Large intestine (tissue), 3 donors: ENCODE measurements around the gene PDP2. TPM values are rescaled to one million over a fixed set of nuclear protein-coding genes. Genes with fewer than 3 reads are reported as not detected.

ENCODE experiments used
- DNase-seq, 2 donors: peaks; one replicate each; pipeline versions ENCODE4 v3.0.0 to v3.0.0-alpha.2; 2013
- H3K27ac ChIP-seq: one replicate; pipeline ENCODE4 v1.5.1; 2013; ENCODE audit warnings: low read length
- H3K27me3 ChIP-seq: 2 replicates; pipeline ENCODE4 v1.6.1; 2013; ENCODE audit warnings: low read length; ENCODE audit not compliant: control insufficient read depth, insufficient read depth
- H3K36me3 ChIP-seq: 2 replicates; pipeline ENCODE4 v1.6.1; 2013; ENCODE audit warnings: low read length; ENCODE audit not compliant: control insufficient read depth, insufficient read depth
- H3K4me1 ChIP-seq: one replicate; pipeline ENCODE4 v1.6.1; 2013; ENCODE audit warnings: low read length; ENCODE audit not compliant: control insufficient read depth, insufficient read depth
- H3K4me3 ChIP-seq: one replicate; pipeline ENCODE4 v1.5.1; 2013; ENCODE audit warnings: low read length
- H3K9me3 ChIP-seq: one replicate; pipeline ENCODE4 v1.6.1; 2013; ENCODE audit warnings: mild to moderate bottlenecking, low read depth, low read length, moderate library complexity; ENCODE audit not compliant: control insufficient read depth
- WGBS: methylation state at CpG from one replicate; pipeline ENCODE4 v1.1.5; 2013; ENCODE audit warnings: low lambda C conversion rate; ENCODE audit not compliant: insufficient coverage; 5-methylcytosine and 5-hydroxymethylcytosine counted together
- polyA plus RNA-seq: library from polyadenylated mRNA; unstranded; fragments of 120-200 nt; gene quantifications from one replicate; pipeline ENCODE4 v1.2.1, GENCODE V29; 2013

Gene PDP2
- polyA plus RNA-seq, 1 donor = 9.6 TPM

- Histone ChIP-seq H3K9me3 (no peaks in the 10 kb centered on the region), H3K27ac (no peak overlapping the region), H3K4me3 (no peak overlapping the region), H3K36me3 (no peaks in the 10 kb centered on the region), H3K4me1 (peaks cover 18% of the 10 kb centered on the region), H3K27me3 (peaks cover 3% of the 10 kb centered on the region)
- WGBS = no CpG with 5 or more reads among the region's 13 CpGs
- no peak for DNase-seq
Measured at GRCh38 chr16:66851166-66851964, 28.9 kb upstream of the PDP2 start.

GRCh38 chr16:66853261-66854139 lies 26.8 kb upstream of the PDP2 start:
- no CpG with 5 or more reads among the region's 15 CpGs for WGBS
- Histone ChIP-seq H3K9me3 (no peaks in the 10 kb centered on the region), H3K36me3 (no peaks in the 10 kb centered on the region), H3K4me1 (peaks cover 5% of the 10 kb centered on the region), H3K4me3 (no peak overlapping the region), H3K27me3 (no peaks in the 10 kb centered on the region), H3K27ac (no peak overlapping the region)
- DNase-seq = no peak

GRCh38 chr16:66856184-66856730 lies 24.1 kb upstream of the PDP2 start:
- H3K4me1 ChIP-seq = no peaks in the 10 kb centered on the region
- H3K9me3 ChIP-seq = no peaks in the 10 kb centered on the region
- no peaks in the 10 kb centered on the region for H3K27me3 ChIP-seq
- no peak overlapping the region for H3K4me3 ChIP-seq
- H3K27ac ChIP-seq = no peak overlapping the region
- no peak for DNase-seq
- H3K36me3 ChIP-seq = no peaks in the 10 kb centered on the region
- WGBS = no CpG with 5 or more reads among the region's 6 CpGs

- no CpG with 5 or more reads among the region's 2 CpGs for WGBS
- H3K4me1 ChIP-seq = no peaks in the 10 kb centered on the region
Measured at GRCh38 chr16:66856801-66857200, 23.5 kb upstream of the PDP2 start.

GRCh38 chr16:66857437-66857836 lies 22.9 kb upstream of the PDP2 start:
- Histone ChIP-seq H3K4me3 (no peak overlapping the region), H3K9me3 (no peaks in the 10 kb centered on the region), H3K4me1 (no peaks in the 10 kb centered on the region), H3K36me3 (no peaks in the 10 kb centered on the region), H3K27me3 (no peaks in the 10 kb centered on the region), H3K27ac (no peak overlapping the region)
- no peak for DNase-seq
- no CpG with 5 or more reads among the region's 6 CpGs for WGBS

More at GRCh38 chr16:66856801-66857200, 23.5 kb upstream of the PDP2 start:
- H3K27me3 ChIP-seq = no peaks in the 10 kb centered on the region
- DNase-seq = no peak
- no peak overlapping the region for H3K27ac ChIP-seq
- H3K36me3 ChIP-seq = no peaks in the 10 kb centered on the region
- no peaks in the 10 kb centered on the region for H3K9me3 ChIP-seq
- no peak overlapping the region for H3K4me3 ChIP-seq

- Histone ChIP-seq H3K4me3 (no peak overlapping the region), H3K9me3 (no peaks in the 10 kb centered on the region), H3K27ac (no peak overlapping the region), H3K4me1 (no peaks in the 10 kb centered on the region), H3K27me3 (no peaks in the 10 kb centered on the region), H3K36me3 (no peaks in the 10 kb centered on the region)
- DNase-seq = no peak
- no CpG with 5 or more reads among the region's 4 CpGs for WGBS
Measured at GRCh38 chr16:66858740-66859396, 21.4 kb upstream of the PDP2 start.

GRCh38 chr16:66859397-66860068 lies 20.8 kb upstream of the PDP2 start:
- no peak overlapping the region for H3K4me3 ChIP-seq
- H3K27me3 ChIP-seq = no peaks in the 10 kb centered on the region
- no peak overlapping the region for H3K27ac ChIP-seq
- H3K4me1 ChIP-seq = no peaks in the 10 kb centered on the region
- no peaks in the 10 kb centered on the region for H3K9me3 ChIP-seq
- H3K36me3 ChIP-seq = no peaks in the 10 kb centered on the region
- WGBS = no CpG with 5 or more reads among the region's 3 CpGs
- no peak for DNase-seq

- no CpG with 5 or more reads among the region's 8 CpGs for WGBS
- Histone ChIP-seq H3K27ac (no peak overlapping the region), H3K27me3 (no peaks in the 10 kb centered on the region), H3K36me3 (no peaks in the 10 kb centered on the region), H3K4me1 (no peaks in the 10 kb centered on the region), H3K9me3 (no peaks in the 10 kb centered on the region), H3K4me3 (no peak overlapping the region)
- DNase-seq = no peak
Measured at GRCh38 chr16:66862023-66862520, 18.2 kb upstream of the PDP2 start.

- H3K36me3 ChIP-seq = no peaks in the 10 kb centered on the region
- H3K27ac ChIP-seq = no peak overlapping the region
- no peaks in the 10 kb centered on the region for H3K27me3 ChIP-seq
- H3K4me3 ChIP-seq = no peak overlapping the region
- DNase-seq = no peak
- H3K9me3 ChIP-seq = no peaks in the 10 kb centered on the region
- no peaks in the 10 kb centered on the region for H3K4me1 ChIP-seq
Measured at GRCh38 chr16:66863707-66864106, 16.6 kb upstream of the PDP2 start.
